Renal pelvis (tissue), 4 donors: ENCODE data around the gene ORC4. TPM values are rescaled to one million over a fixed set of nuclear protein-coding genes. Genes with fewer than 3 reads are reported as not detected.

Source experiments
- DNase-seq: peaks from one replicate; pipeline ENCODE4 v3.0.0-alpha.2; 2013
- polyA plus RNA-seq, 3 donors: library from polyadenylated mRNA; unstranded; fragments of 120-200 nt; gene quantifications; one replicate each; pipeline ENCODE4 v1.2.1, GENCODE V29; 2013; ENCODE audit not compliant: insufficient read length in 3 of 3

The ORC4 gene
- polyA plus RNA-seq, 3 donors, result 96.4 to 133 (median 116) TPM

DNA sequence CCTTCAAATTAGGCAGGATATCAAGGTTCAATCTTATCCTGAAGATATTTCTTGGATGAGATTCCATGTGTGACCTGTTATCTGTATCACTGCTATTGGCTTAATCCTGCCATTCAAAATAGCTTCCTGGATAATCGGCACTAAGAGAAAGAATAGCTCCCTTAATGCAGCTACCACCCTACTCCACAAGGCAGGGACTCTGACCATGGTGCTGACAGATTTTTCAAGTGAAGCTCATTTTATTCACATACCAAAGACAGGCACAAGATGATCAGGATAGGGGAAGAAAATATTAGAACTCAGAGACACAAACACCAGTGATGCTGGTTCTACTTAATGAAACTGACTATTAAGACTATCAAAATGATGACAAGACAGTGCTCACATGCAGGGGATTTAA is 74.9 kb downstream of the ORC4 start:
- peak; percentile 4 for DNase-seq

DNA sequence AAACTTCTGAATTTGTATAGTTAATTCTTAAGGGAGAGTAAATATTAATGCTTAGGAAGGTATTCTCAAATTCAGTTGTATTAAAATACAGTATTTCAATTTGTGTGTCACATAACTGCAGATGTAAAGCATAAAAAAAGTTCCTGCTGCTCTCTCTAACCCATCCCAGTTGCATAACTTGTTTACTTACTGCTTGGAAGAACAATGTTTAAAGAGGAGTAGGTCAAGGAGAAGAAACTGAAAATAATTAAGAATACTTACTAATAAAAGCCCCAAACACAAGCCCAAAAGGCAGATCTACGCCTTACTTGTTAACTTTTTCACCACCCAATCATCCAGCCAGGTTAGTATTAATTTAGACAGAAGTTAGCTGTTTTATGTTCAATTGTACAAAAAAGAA is 81.2 kb downstream of the ORC4 start:
- DNase-seq, result no peak

DNA sequence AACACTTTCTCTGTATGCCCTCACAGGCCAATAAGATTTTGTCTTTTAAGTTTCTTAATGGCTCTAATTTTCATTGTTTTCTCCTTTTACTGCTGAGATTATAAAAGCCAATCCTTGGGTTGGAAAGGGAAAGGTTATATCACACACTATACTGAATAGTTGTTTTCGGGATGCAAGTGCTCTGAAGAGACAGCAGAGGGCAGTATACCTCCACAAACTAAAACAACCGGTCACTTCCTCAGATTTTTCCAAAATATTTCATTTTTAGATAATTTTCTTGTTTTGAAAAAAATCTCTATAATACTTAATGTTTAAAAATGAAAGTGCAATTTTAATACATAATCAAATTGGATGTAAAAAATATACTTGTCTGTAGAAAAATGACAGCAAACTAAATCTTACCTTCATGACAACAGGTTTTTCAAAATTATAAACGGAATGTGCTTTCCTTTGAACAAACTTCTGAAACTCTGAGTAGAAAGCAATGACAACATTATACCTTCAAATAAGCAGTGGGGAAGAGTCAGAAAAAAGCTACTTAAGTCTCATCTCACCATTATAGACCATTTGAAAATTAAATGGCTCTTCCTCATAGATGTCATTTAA is 82.7 kb downstream of the ORC4 start:
- DNase-seq, result peak; percentile 15

DNA sequence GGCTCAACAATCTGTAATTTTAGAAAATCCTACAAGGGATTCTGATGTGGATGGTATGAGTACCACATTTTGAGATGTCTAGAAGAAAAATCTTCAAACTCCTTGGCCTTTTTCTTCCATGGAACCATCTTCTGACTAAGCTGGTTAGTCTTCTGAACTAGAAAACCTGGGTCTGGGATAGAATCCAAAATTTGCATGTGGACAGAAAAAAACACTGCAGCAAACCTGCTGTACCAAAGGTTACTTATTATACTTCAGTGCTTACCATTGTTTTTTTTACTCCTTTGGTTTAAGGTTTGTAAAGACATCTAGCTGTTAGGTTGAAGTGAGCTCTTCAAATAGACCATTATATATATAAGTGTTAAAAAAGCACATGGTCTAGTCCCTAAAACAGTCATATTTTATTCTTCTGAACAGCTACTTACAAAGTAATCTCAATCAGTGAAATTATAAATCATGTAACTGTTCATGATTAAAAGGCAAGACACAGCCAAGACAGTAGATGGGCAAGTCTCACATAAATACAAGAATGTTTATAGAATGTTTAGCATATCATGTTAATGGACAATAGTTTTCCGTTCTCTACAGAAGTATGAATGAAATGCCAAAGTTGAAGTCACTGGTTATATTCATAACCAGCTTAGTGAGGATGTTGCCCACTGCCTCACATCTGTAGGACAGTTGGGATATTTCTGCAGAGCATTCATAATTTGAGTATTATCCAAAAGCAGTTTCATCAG is 85.5 kb downstream of the ORC4 start:
- DNase-seq, result no peak

DNA sequence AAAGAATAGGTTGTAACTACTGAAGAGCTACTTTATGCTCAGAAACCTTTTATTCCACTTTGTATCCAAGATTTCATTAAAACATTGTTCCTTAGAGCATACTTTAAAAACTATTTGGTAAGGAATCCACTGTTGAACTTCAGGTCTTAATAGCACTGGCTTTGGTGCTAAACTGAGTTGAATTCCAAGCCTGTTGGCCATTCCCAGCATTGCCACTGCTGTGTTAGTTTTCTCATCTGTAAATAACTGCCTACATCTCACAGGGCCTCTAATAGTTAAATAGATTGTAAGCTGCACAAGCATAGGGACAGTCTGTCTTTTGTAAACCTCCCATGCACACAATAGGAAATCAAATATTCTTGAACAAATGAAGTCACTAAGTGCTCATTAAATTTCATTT is 86.6 kb downstream of the ORC4 start:
- no peak for DNase-seq

GRCh38 chr2:147927053-147927588 is 93.4 kb downstream of the ORC4 start:
- no peak for DNase-seq

- DNase-seq, result no peak
These were observed 94.7 kb downstream of the ORC4 start for GRCh38 chr2:147925886-147926285.

DNA sequence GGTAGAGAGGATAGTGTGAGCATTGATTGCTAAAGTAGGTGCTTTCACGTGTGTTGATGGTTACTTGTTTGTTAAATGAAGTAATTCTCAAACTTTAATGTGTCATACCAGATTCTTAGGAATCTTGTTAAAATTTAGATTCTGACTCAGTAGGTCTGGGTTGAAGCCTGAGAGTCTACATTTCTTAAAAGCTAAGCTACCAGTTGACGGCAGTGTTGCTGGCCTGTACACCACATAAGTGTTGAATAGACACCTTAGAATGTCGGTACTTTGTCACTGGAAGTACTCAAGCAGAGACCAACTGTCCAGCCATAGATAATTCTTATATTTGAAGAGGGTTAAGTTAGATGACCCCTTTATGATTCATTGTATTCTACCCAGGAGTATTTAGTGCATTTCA is 95.9 kb downstream of the ORC4 start:
- DNase-seq, result no peak

DNA sequence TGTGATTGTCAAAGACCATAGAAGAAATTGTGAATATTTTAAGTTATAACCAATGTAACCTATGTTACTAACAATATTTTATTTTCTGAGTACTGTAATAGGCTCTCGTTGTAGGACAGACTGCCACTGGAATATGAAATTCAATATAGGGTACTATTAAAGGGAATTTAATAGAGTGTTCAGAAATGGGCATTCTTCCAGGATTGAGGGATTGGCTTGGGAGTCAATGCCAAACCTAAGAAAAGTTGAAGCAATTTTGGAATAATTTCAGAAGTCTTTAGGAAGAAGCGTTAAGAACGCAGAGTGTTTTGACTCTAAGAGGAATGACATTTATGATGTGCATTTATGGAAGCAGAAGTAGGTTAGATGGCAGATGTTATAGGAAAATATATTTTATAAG is 96.7 kb downstream of the ORC4 start:
- no peak for DNase-seq

DNA sequence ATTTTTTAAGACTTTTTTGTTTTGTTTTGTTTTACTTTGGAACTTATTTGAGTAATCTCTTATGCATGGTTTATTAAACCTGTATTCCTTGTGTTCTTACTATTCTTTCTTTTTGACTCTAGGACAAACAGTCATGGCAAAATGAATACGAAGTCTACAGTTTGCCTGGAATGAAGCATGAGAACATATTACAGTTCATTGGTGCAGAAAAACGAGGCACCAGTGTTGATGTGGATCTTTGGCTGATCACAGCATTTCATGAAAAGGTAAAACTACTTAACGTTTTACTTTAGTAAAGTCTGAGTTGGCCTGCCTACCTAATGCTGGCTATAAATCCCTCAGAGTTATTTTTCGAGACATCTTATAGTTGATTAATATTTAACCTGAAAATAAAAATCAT is 103.4 kb downstream of the ORC4 start:
- DNase-seq, result peak; percentile 15

- no peak for DNase-seq
These were observed 103.8 kb downstream of the ORC4 start for GRCh38 chr2:147916723-147917122.

- no peak for DNase-seq
These were observed 104.5 kb downstream of the ORC4 start for GRCh38 chr2:147916067-147916466.

- no peak for DNase-seq
These were observed 106.6 kb downstream of the ORC4 start for GRCh38 chr2:147913701-147914480.

- DNase-seq, result peak; percentile 49
These were observed 109.5 kb downstream of the ORC4 start for GRCh38 chr2:147910990-147911473.

DNA sequence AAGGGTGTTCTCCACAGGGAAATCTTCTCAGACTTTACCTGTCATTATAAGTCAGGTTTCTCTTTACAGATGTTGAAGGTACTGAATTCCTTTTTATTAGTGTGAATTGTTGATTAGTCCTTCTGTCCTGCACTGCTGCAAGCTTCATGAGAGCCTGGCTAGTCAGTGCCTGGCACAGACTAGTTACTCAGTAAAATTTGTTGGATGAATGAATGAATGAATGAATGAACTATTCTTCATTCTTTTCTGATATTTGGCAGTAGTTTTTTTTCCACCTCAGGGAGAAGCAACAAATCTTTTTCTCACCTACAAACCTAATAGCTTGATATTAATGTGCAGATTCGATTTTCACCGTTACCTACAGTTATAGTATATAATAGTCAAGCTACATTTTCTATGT is 111.4 kb downstream of the ORC4 start:
- DNase-seq, result no peak

DNA sequence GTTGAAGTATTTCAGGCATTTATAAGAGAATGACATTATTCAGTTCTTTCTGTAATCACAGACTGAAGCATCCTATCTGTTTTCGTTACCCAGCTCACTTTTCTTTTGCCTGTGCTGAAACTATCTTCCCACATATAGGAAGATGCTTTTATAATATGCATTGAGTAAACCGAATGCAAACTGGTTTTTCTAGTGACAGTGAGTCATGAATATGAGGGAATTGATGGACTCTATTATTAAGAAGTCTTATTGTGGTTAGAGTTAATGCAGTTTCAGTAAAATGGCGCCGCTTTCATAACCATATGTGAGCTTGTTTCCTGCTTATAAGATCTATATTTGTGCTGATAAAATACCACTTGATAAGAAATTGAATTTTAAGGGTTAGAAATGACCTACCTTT is 116.5 kb downstream of the ORC4 start:
- DNase-seq, result no peak

DNA sequence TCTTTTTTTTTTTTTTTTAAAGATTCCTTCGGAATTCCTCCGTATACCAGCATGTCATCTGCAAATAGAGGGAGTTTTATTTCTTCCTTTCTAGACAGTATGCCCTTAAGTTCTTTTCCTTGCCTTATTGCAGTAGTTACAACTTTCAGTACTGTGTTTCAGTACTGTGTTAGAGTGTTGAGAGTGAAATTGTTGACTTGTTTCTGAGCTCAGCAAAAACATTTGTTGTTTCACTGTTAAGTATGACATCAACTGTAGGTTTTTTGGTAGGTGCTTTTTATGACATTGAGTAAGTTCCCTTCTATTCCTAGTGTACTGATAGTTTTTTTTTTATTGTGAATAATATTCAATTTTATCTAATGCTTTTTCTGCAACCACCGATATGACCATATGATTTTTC is 131.9 kb downstream of the ORC4 start:
- no peak for DNase-seq

DNA sequence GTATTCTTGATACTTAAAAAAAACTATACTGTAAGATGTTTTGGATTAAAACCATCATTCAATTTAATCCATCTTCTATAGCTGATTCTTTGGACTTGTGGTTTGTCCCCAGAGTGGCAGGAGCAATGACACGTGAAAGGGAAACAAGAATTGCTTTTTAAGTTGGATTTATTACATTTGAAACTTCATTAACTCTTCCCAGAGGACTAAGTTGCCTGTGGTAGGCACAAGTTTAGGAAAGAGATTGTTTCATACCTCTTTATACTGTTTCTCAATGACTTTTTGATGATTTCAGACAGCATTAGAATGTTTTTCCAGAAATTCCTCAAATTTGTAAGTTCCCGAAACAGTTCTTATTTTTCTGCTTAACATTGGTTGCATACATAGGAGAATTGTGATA is 134.4 kb downstream of the ORC4 start:
- no peak for DNase-seq

GRCh38 chr2:147884830-147885229 is 135.7 kb downstream of the ORC4 start:
- no peak for DNase-seq

GRCh38 chr2:147882631-147883030 is 137.9 kb downstream of the ORC4 start:
- DNase-seq, result no peak
